ENCODE data around the gene DUSP22.

DNA sequence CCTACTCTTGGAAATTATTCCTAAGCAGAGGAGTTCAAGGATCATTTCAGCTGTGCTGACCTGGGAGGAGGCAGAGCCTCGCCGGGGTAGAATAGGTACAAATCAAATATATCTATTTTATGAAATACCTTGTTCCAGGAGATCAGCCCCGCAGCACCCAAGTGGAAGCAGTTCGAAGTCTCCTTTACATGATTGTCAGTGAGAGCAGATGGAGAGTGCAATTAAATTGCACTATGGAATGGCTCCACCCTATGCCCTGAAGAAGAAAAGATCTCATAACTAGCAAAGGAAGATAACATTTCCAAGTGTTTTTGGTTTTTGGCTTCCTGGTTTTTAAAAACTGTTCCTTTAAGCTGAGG is 31.4 kb downstream of the DUSP22 start:
- no peak for TF ChIP-seq RFX5 (IDR thresholded peaks at IDR 0.05; ENCODE audit: borderline replicate concordance, low read depth, low read length)
- TF ChIP-seq, protein P1, sequence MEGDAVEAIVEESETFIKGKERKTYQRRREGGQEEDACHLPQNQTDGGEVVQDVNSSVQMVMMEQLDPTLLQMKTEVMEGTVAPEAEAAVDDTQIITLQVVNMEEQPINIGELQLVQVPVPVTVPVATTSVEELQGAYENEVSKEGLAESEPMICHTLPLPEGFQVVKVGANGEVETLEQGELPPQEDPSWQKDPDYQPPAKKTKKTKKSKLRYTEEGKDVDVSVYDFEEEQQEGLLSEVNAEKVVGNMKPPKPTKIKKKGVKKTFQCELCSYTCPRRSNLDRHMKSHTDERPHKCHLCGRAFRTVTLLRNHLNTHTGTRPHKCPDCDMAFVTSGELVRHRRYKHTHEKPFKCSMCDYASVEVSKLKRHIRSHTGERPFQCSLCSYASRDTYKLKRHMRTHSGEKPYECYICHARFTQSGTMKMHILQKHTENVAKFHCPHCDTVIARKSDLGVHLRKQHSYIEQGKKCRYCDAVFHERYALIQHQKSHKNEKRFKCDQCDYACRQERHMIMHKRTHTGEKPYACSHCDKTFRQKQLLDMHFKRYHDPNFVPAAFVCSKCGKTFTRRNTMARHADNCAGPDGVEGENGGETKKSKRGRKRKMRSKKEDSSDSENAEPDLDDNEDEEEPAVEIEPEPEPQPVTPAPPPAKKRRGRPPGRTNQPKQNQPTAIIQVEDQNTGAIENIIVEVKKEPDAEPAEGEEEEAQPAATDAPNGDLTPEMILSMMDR (IDR thresholded peaks at IDR 0.05; ENCODE audit: control extremely low read depth in 1 of 3, insufficient read depth in 1 of 3, low read depth in 1 of 3, low read length in 3 of 3) = no peak
- no peak for TF ChIP-seq POLR2AphosphoS5 (IDR thresholded peaks at IDR 0.05; ENCODE audit: low read depth, low read length)
- no peak for TF ChIP-seq CREB1 (IDR thresholded peaks at IDR 0.05)
- no peak for TF ChIP-seq ZNF274 (IDR thresholded peaks at IDR 0.05; ENCODE audit: borderline replicate concordance, extremely low read depth, low read length)
- no peak for TF ChIP-seq EZH2 (IDR thresholded peaks at IDR 0.05; ENCODE audit: low read depth, low read length, severe bottlenecking)
- TF ChIP-seq CTBP2 (IDR thresholded peaks at IDR 0.05; ENCODE audit: borderline replicate concordance, insufficient read depth, insufficient read length, low read length) = no peak
